HG03135 (cell line): ENCODE results near the gene THPO.

Experiments used
- ATAC-seq: cut with Tn5 transposase; IDR thresholded peaks from one replicate; pipeline ENCODE4 v1.9.1; 2021; ENCODE audit warnings: mild to moderate bottlenecking, moderate library complexity; ENCODE audit not compliant: unreplicated experiment

The THPO gene

GRCh38 chr3:184368116-184368515 is 9.9 kb downstream of the THPO start:
- ATAC-seq: no peak

- ATAC-seq: no peak
Observed at GRCh38 chr3:184366619-184367289, 11.3 kb downstream of the THPO start.

- ATAC-seq: peak; percentile 88
Observed at GRCh38 chr3:184362668-184363546, 15.1 kb downstream of the THPO start.

- no peak for ATAC-seq
Observed at GRCh38 chr3:184361932-184362667, 15.9 kb downstream of the THPO start.

GRCh38 chr3:184361532-184361931 is 16.5 kb downstream of the THPO start, which contains the start of the genes CLCN2 and POLR2H:
Gene CLCN2, minus strand, starts transcription at chr3:184361605. Its CDS starts 126 bp downstream, at chr3:184361479.
Gene POLR2H, plus strand, starts transcription at chr3:184361710. Its CDS starts 1,783 bp downstream, at chr3:184363493.
- peak; percentile 33 for ATAC-seq

- no peak for ATAC-seq
Observed at GRCh38 chr3:184360929-184361531, 17.0 kb downstream of the THPO start.

DNA sequence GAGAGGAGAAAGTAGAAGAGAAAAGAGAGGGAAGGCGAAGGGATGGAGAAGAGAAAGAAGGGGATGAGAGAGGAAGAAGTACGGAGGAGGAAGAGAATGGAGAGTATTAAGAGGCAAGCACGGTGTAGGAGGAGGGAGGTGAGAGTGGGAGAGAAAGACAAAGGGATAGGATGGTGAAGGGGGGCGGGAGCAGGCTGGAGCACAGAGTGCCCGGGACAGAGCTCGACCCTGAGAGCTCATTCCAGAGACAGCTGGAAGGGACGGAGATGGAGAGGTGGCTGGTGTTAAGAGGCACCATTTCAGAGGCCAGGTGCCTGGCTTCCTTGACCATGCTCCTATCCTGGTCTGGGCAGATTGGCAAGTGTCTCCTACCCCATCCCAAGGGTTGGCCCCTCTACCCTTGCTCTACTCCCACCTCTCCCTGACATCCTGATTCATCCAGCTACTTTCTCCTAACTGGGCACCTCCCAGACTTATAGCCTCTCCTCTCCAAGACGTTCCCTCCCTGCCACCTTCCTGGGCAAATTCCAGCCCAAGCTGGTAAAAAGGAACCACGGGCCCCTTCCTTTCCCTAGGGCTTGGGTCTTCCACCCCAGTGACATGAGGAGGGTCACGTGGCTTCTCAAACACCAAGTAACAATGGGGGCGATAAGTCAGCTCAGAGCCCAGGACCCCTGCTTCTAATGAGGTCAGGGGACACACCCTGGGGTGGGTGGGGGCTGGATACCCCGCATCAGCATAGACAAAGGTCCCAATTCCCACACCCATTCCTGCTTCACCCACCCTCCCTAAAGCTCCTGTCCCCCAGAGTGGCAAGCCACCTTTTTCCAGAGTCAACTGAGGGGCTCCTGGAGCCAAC is 17.7 kb downstream of the THPO start:
- no peak for ATAC-seq

GRCh38 chr3:184359610-184360009 is 18.4 kb downstream of the THPO start:
- no peak for ATAC-seq

DNA sequence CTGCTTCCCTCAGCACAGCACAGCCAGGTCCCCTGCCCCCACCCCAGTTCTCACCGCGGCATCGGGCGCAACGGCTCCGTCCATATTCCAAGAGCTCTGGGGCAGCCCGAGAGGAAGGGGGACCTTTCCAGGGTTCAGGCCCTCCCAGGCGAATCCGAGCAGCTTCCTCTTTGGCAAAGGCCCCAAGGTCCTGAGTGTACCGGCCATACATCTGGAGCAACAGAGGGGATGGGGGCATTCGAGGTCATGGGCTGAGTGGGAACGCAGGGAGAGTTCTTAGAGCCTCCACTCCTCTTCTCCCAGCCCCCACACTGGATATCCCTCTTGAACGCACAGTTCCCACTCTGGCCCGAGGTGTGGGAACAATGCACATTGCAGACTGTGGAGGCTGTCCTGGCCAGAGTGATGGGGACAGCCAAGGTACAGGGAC is 19.1 kb downstream of the THPO start:
- no peak for ATAC-seq

GRCh38 chr3:184358124-184358767 is 19.8 kb downstream of the THPO start:
- ATAC-seq: no peak

GRCh38 chr3:184357248-184358123 is 20.5 kb downstream of the THPO start:
- ATAC-seq: no peak

- no peak for ATAC-seq
Observed at GRCh38 chr3:184355261-184356040, 22.6 kb downstream of the THPO start.

DNA sequence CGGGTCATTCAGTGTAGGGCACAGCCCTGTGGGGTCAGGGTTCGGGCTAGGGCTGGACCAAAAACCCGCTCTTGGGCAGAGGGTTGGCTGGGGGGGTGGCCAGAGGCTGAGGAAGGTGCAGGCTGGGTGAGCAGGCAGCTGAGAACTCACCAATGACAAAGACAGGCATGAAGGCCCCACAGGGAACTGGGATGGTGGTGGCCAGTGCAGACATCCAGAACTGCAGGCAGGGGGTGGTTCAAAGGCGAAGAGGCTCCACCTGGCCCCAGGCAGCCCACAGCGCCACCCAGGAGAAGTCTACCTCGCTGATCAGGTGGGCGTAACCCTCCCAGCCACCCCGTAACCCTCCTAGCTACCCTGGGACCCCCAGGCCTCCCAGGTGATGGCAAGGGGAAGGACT is 23.3 kb downstream of the THPO start:
- no peak for ATAC-seq

DNA sequence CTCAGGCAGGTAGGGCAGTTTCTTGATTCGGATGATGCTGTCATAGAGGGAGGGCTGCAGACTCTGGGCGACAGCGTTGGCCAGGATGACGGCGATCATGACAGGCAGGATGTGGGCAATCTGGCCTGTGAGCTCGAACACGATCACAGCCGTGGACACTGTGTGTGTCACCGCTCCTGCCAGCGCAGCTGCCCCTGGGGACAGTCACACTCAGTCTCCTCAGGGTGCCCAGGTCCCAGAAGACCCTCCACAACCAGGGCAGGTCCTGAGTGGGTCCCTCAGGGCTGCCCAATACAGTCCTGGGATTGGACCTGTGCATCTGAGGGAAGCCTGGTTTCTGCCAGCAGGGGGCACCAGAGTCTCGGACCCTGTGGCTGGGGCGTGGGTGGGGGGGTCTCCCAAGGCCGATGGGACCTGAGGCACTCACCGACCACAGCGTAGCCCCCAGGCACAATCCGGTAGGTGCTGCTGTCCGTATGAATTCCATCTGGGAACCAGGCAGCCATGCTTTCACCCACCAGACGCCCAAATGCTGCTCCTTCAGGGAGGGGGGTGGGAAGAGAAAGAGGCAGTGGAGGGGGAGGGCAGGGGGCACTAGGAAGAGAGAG is 23.8 kb downstream of the THPO start:
- ATAC-seq: no peak

DNA sequence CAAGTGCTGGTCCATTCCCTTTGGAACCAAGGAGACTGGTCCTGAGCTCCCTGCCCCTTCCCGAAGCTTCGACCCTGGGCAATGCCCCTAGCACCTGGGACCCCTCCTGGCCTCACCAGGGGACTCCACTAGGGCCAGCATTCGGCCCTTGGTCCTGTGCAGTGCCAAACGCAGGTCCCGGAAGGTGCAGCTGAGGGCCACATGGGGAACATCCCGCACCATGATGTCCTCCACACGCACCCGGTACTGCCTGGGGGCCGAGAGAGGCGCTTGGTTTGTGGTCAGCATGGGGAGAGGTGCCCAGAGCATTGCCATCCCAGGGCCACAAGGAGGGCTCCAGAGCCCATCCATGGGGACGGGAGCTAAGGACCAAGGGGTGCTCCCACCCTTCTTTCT is 24.5 kb downstream of the THPO start:
- no peak for ATAC-seq

DNA sequence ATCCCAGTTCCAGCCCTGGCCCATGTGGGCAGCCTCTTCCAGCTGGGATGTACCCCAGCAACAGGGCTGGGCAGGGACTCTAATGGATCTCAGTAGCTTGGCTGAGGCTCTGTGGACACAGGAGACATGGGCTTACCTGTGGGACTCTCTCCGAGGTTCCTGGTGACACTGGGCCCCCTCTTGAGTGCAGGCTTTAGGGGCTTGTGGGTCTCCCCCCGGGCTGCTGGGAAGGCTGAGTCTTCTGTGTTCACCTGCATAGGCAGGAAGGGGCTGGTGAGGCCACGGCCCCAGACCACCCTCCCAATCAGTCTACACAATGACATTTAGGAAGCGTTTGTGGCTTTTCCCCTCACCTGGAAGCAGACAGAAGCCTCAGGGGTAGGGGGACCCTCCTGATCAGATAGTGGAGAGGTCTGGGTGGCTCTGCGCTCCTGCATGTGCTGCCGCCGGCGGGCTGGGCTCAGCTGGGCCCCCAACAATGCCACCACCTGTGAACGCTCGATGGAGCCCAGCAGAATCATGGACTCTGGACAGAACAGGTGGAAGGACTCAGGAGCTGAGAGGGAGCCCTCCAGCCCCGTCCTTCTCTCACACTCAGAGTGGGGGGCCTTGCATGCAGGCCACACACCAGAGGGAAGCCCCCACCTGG is 25.0 kb downstream of the THPO start:
- no peak for ATAC-seq
